Right lung (tissue), 5 donors: ENCODE measurements around the gene SSH2. TPM values are rescaled to one million over a fixed set of nuclear protein-coding genes. Genes with fewer than 3 reads are reported as not detected.
"Not testable (repeated sequence)": the region's sequence is repeated elsewhere in the genome, so short reads cannot be mapped to it uniquely, and the experiment has no call there.

Experiments used
- DNase-seq, 2 donors: peaks; one replicate each; pipeline ENCODE4 v3.0.0-alpha.2; 2013
- polyA plus RNA-seq, 5 donors: library from polyadenylated mRNA; unstranded; fragments of 120-200 nt; gene quantifications; one replicate each; pipeline versions ENCODE4 v1.2.1 to v1.2.3, GENCODE V29; 2013; ENCODE audit warnings: inconsistent platforms in 1 of 5, low replicate concordance in 1 of 5; ENCODE audit not compliant: insufficient read length in 5 of 5, insufficient read depth in 1 of 5

SSH2 gene
- polyA plus RNA-seq, 5 donors = 18.2 to 24.1 (median 23.7) TPM

DNA sequence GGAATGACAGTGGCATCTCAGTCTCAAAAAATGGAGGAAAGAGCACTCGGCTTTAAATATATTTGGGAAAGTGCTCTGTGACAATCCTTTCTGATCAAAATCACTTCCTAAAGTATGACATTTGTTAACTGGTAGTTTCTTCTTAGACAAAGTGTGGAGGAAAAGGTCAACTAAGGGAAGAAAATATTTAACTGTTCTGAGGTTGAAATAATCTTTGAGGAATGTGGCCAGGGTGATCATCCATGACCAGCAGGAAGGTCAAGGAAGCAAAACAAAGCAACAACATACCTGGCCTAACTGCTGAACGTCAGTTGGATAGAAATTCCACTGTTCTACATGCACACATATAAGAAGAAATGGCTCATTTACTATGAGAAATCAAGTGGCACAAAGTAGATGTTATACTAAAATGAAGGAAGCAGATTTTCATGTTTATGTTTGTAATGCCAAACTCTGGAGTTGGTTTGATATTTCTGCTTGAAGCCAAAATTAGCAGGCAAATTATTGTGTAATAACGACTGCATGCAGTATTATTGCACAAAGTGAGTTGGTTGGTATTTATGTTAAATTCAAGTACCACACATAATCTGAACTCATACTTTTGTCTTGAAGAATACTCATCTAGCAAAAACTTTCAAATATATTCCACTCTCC, 220.0 kb downstream of the SSH2 start:
- peak; percentile 51 to 61 for DNase-seq

DNA sequence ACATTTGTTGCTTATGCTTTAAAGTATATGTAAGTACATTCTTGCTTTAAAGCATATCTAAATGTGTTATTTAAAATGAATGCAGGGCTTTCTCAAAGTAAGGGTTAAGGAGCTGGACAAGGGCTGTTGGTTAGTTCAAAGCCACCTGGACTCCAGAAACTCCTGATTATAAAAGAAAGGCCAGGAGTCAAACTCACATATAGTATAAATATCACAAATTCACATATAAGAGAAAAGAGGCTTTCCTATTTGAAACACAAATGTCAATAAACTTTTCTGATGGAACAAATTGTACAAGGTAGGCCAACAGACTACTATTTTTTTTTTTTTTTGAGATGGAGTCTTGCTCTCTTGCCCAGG, 222.8 kb downstream of the SSH2 start:
- no peak for DNase-seq

DNA sequence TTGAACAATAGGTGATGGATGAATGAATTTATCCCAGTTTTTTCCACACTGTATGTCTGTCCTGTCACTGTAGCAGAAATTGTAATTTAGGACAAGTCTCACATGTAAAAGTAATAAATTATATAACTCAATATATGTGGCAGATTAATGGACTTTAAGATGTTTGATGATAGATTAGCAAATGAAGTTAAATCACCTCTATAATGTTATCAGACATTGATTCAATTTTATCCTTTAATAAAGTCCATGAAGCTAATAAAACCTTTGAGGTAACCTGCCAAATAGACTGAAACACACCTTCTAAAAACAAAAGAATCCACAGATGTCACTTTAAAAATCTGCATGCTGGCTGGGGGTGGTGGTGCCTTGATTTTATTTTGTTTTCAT, 224.0 kb downstream of the SSH2 start:
- DNase-seq = no peak

DNA sequence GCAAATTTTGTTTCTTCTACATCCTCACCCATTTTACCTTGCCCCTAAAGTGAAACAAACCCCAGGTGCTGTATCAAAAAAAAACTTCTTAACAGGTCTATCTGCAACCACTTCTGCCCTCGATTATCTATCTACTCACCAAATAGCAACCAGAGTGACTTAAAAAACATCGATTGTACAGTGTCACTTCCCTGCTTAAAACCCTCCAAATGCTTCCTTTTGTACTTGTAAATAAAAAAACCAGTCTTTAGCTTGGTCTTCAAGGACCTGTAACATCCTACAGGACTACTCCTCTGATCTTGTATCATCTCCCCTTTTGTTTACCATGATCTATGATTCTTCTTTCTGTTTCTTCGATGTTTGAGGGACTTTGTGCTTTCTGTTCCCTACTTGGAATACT, 224.6 kb downstream of the SSH2 start:
- DNase-seq = no peak

DNA sequence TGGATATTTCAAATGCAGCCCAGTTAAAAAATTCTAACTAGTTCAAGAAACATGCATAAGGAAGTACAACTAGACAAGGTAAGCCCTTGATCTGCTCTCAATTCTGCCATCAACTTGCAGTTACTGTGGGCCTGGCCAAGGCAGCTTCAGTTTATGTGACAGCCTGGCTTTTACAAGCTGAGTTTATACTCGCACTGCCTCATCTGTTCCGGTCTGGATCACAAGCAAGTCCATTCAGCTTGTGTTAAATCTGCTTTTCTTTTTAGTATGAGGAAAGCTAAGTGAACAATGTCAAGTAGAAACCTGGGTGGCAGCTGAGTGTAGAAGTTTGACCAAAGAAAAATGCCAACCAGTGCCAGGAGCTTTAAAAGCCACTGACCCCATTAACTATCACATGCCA, 230.7 kb downstream of the SSH2 start:
- no peak for DNase-seq

DNA sequence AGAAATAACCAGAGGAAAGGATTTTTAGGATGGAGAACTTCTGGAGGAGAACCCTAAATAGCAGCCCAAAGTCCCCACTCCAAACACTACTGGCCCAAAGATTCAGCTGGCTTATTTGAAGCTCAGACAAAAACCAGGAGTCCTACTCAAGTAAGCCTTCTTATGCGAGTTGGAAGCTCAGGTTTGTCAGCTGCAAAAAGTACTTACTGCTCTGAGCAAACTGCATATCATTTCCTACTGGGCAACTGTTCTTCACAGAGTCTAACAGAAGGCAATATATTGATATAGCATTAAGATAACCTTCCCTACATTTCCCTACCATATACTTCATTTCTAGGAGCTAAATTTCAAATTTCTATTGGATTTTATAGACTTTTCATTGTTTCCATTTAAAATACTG, 231.2 kb downstream of the SSH2 start:
- DNase-seq = no peak

DNA sequence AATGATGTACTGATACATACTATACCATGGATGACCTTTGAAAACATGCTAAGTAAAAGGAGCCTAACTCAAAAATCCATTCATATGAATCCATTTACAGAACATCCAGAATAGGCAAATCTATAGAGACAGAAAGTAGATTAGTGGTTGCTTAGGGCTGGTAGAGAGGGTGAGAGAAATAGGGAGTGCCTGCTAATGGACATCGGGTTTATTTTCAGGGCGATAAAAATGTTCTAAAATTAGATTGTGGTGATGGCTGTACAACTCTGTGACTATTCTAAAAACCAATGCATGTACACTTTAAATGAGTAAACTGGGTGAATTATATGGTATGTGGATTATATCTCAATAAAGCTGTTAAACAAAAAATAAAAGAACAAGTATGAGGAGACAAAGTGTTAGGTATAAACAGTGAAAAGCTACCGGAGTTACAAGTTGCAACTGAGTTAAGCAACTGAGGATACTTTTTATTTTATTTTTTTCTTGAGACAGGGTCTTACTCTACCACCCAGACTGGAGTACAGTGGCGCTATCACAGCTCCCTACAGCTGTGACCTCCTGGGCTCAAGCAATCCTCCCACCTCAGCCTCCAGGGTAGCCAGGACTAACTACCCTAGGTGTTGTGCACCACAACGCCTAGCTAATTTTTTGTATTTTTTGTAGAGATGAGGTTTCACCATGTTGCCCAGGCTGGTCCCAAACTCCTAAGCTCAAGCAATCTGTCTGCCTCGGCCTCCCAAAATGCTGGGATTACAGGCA, 231.8 kb downstream of the SSH2 start:
- DNase-seq = no peak

DNA sequence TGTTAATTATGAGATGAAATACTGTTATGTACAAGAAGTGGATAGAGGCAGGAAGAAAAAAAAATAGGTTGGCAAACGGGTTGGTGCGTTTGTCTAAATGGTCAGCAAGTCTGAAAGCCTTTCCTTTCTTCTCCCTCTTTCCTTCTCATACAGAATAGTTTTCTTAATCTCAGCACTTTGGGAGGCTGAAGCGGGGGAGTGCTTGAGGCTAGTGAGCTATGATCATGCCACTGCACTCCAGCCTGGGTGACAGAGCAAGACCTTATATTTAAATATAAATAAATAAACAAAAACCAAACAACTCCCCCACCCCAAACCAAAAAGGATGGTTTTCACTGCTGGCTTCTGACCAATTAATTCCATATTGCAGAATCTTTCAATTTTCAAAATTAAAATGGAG, 232.7 kb downstream of the SSH2 start:
- no peak for DNase-seq

DNA sequence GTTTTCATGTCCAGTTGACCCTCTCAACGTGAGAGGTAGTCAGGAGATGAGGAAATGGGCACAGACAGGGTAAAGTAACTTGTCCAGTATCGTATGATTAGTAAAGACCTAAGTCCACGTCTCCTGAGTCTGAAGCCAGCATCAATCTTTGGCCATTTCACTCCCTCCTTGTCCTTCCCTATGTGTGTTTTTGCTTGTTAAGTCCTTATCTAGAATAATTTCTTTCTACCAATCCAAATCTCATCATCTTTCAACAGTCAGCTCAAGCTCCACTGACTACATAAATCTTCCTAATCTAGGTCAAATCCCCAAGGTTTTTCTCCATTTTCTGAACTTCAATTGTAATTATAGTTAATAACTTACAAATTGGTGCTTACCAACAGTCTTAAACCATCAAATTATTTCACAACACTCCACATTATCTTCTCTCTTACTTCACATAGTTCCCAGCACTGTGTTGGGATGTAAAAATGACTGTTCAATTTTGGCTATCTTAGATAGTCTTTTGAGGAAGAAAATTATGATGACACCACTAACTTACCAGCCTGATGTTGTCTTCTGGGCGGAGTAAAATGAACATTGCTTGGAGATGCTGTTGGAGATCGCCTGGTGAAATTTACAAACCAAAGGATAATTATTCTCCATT, 235.0 kb downstream of the SSH2 start:
- no peak for DNase-seq

DNA sequence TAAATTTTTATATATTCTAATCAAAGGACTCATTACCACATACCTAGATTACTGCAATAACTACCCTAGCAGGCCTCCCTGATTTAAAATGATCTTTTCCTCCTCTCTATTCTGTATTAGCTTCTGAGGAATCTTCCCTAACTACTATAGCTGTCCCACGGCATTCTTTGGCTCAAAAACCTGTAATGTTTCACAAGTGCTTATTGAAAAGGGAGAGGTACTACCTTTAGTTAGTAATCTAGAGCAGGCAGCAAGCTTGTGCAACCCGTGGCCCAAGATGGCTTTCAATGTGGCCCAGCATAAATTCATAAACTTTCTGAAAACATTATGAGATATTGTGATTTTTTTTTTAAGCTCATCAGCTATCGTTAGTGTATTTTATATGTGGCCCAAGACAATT, 236.3 kb downstream of the SSH2 start:
- DNase-seq = no peak

DNA sequence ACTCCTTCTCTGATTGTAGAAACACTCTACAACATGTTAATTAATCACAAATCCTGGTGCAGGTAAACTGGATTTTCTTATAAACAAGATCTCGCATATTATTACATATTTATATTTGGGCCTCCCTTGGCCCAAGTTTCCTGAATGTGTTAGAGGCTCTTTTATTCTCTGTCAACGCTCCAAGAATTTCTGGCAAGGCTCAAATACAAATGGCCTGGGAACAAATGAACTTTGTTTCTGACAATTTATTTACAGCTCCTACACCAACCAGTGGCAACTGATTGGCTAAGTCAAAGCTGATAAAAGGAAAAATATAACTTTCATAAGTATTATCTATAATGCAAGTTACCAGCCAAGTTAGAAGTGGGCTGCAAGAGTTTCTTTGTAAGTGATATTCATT, 242.4 kb downstream of the SSH2 start:
- peak; percentile 54 to 55 for DNase-seq

DNA sequence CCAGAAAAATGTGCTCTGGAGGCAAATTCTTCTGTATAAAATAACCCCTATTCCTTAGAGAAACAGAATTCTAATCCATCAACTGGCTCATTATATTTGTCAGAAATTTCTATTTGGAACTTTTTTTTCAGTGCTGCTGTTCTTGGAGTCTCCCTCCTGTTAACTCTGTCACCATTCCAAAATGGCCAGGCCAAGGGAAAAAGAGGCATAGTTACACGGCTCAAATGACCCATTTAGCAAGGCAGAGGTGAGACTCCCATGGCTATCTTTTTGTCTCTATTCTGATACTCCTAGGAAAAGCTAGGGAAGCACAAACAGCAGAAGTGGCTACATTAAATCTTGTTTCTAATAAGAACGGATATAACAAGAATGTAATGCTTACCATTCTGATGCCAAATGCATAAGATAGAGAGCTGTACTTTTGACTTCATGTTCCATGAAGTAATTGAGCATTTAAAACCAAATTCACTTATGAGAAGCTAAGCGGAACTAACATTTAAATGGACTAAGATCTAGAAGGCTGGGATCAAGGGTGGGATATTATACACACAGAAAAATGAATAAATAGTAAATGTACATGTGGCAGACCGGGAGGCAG, 242.9 kb downstream of the SSH2 start:
- no peak for DNase-seq

DNA sequence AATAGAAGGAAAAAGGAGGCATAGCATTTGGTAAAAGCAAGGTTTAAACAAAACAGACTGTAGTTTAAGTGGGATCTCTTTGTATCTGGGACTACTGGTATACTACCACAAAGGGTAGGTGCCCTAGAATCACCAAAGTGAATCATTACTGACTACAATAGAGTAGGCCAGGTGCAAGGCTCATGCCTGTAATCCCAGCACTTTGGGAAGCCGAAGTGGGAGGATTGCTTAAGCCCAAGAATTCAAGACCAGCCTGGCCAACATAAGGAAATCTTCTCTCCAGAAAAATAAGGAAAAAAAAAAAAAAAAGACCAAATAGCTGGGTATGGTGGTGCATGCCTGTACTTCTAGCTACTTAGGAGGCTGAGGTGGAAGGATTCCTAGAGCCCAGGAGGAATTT, 246.5 kb downstream of the SSH2 start:
- no peak for DNase-seq

DNA sequence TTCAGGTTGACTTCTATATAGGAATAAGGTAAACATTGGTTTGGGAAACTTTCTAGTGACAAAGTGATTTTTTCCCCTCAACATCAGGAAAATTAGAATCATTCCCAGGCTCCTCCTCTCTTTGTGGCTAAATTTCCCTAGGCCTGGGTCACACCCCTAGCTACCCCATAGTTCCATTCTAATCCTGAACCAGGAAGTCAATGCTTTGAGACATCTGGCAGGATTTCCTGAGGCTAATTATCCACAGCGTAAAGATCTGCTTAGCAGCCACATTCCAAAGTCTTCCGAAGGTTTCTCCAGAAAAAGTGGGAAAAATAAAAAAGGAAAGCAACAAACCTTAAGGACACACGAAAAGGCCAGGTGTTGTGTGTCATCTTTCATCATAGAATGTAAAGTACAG, 247.0 kb downstream of the SSH2 start:
- no peak for DNase-seq

DNA sequence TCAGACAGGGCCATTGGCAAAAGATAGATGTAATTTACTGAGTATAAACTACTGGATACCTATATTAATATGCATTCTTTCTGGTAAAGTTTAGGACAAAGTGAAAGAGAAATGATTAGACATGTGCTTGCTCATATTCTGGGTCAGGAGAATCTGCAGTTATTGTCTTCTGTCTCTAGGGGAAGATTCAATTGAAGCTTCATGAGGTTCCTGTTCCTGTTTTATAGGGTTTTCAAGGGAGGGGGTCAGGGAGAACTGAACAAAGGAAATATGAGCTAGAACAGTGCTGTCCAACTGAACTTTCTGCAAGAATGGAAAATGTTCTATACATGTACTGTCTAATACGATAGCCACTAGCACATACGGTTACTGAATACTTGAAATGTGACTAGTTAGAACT, 248.0 kb downstream of the SSH2 start:
- DNase-seq = no peak

DNA sequence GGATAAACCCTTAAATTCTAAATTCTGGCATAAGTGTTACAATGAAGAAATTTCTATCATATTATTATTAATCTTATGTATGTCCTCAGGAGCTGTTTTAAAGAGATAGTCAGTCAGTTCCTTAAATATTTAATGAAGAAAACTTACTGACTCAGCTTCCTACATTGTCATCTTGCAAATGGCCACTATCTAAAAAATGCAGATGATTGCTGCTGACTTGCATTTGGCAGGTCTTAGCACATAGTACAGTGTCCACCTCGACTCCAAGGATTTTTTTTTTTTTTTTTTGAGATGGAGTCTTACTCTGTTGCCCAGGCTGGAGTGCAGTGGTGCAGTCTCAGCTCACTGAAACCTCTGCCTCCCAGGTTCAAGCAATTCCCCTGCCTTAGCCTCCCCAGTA, 252.2 kb downstream of the SSH2 start:
- DNase-seq = no peak

DNA sequence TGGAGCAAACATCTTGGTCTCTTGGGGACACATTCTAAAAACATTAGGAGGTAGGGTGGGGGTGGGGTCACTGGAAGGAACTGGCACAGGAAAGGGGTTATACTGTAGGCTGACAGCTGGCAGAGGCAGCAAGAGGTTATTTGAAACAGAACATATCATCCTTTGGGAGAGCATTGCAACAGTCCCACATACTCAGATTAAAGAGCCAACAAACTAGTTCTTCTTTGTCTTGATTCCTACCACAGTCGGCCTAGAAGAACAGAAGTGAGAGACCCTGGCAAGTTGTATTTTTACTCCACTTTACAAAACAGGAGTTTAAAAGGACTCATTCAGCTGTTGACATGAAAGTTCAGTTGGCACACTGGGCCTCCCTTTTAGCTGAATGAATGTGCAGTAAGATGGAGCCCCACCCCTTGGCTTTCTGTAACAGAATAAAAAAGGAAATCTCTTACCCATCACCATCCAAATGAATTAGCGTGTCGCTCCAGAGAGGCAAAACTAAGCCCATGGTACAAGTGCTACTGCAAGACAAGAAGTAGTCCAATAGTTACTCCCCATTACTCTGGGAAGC, 252.7 kb downstream of the SSH2 start:
- no peak for DNase-seq

DNA sequence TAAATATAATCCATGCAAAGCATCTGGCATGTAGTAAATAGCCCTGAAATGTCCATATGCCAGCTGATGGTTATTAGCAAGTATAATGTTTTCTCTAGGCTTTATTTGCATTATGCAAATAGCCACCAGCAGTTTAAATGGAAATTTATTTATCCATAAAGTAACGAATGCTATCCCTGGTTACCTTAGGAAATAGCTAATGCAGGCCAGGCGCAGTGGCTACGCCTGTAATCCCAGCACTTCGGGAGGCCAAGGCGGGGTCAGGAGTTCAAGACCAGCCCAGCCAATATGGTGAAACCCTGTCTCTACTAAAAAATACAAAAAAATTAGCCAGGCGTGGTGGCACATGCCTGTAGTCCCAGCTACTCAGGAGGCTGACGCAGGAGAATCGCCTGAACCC, 254.1 kb downstream of the SSH2 start:
- not testable (repeated sequence) for DNase-seq

DNA sequence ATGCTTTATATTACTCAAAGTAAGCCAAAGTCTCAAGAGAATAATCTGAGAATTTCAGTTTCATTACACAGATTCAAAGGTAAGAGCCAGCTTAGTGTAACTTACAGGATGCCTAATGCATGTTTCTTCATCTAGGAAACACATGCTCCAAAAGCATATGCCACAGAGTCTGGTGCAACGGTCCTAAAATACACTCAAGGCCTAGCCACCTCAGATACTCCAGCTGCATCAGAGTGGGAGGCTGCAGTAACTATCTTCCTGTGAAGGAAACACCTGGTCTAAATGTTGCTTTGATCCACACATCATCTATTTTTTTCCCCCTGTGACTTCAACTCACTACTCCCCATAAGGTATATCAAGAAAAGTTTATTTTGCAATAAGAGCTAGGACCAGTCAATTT, 255.7 kb downstream of the SSH2 start:
- DNase-seq = no peak

DNA sequence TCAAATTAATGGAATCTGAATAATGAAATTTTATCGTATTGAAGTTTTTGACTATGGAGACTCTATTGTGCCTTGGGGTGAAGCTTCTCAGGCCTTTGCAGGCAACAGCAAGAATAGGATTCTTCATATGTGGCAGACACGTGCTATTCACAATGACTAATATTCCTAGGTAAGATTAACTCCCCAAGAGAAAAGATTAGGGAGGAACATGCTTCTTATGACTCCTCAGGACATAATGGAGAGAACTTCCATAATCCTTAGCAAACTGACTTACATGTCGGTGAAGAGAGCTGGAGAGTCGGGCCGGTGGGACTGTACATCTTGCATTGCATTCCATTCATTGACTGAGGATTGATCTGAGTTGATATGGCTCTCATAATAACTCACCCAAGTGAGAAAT, 258.4 kb downstream of the SSH2 start:
- DNase-seq = no peak

DNA sequence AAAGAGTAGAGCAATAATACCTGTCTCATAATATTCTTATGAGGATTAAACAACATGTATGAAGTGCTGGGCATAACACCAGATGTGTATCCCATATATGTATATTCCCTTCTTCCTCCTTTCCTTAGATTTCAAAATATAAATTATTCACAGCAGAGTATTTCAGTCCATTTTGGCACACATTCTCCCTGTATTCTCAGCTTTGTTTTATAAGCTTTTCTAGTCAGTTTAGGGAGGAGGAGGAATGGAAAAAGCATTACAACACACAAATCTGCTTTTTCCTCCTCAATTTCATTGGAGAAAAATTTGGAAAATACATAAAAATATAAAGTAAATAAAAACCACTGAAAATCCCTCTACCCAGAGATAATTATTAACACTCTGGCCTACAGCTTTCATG, 260.8 kb downstream of the SSH2 start:
- DNase-seq = no peak

DNA sequence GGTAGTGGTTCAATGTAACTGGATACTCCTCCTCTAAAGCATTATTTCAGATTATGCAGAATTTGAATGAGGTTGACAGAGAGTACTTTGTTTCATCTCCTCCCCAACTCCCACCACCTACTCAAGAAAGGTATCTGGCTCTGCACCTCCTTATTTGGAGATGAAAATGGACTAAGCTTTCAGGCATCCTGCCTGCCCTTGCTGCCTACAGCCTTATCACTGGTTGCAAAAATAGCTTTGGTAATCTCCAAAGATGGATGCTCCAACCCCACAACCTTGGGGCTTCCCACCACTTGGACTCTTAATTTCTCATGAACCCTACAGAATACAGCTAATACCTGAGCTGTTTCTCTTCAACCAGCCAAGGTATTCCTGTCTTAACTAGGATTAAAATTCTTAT, 262.1 kb downstream of the SSH2 start:
- no peak for DNase-seq

DNA sequence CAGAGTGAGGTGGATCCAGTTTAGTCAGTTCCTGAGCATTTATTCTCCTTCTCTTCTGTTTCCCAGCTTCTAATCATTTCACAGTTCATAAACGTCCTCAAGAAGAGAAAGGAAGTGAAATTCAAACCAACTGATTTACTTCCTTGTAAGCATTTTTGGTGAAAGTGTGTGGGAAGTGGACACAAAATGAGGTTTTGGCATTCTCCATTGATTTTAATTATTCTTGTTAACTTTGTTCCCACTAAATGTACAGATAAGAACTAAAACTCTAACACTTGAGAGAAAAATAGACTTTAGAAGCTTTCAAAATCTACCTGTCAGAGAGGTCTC, 264.6 kb downstream of the SSH2 start:
- no peak for DNase-seq
